K562 treated with DMSO at 1 percent for 24 hours (cell line): Measurements from ENCODE around the gene SNAI3. TPM values are rescaled to one million over a fixed set of nuclear protein-coding genes. Genes with fewer than 3 reads are reported as not detected.

Source experiments
- total RNA-seq: library from RNA; unstranded; fragments of 300-600 nt; gene quantifications from 2 replicates; pipeline ENCODE4 v1.2.3, GENCODE V29; 2022; ENCODE audit warnings: low read depth; ENCODE audit not compliant: insufficient read depth

SNAI3 gene
- total RNA-seq, result 3.4 and 3.6 TPM in 2 replicates

GRCh38 chr16:88686439-88687253, at the start of gene SNAI3:
TSS of gene SNAI3 (minus strand) at chr16:88686507. CDS start at chr16:88686406, 101 bp downstream.

GRCh38 chr16:88706229-88706964, 20.1 kb upstream of the SNAI3 start, which contains the start of the genes CTU2 and RNF166:
TSS of gene CTU2 (plus strand) at chr16:88706503. CDS start at chr16:88706531, 28 bp downstream.
TSS of gene RNF166 (minus strand) at chr16:88706408. CDS start at chr16:88706325, 83 bp downstream.

GRCh38 chr16:88662843-88663606, 23.3 kb downstream of the SNAI3 start, which contains the start of gene MVD:
TSS of gene MVD (minus strand) at chr16:88663091. CDS start at chr16:88663080, 11 bp downstream.

GRCh38 chr16:88650749-88651275, 35.5 kb downstream of the SNAI3 start, which contains the start of gene CYBA:
TSS of gene CYBA (minus strand) at chr16:88651053. CDS start at chr16:88651013, 40 bp downstream.

GRCh38 chr16:88638323-88639230, 47.7 kb downstream of the SNAI3 start, which contains the start of gene IL17C:
TSS of gene IL17C (plus strand) at chr16:88638572. CDS start at chr16:88638642, 70 bp downstream.

Other genes with a start within 250 kb of the SNAI3 start
- 10.0 and 11.2 TPM in 2 replicates for gene ZFPM1, start 233.2 kb downstream of the SNAI3 start, total RNA-seq
- gene ZC3H18, start 116.1 kb downstream of the SNAI3 start, total RNA-seq, result 73.5 and 75.3 TPM in 2 replicates
- not detected in 2 replicates for gene IL17C, start 47.9 kb downstream of the SNAI3 start, total RNA-seq
- gene CYBA, start 35.5 kb downstream of the SNAI3 start, total RNA-seq, result 743 and 802 TPM in 2 replicates
- 131 and 151 TPM in 2 replicates for gene MVD, start 23.4 kb downstream of the SNAI3 start, total RNA-seq
- gene RNF166, start 19.9 kb upstream of the SNAI3 start, total RNA-seq, result 67.0 and 75.1 TPM in 2 replicates
- gene CTU2, start 20.0 kb upstream of the SNAI3 start, total RNA-seq, result 31.7 and 41.7 TPM in 2 replicates
- gene PIEZO1, start 98.7 kb upstream of the SNAI3 start, total RNA-seq, result 248 and 280 TPM in 2 replicates
- gene CDT1, start 117.3 kb upstream of the SNAI3 start, total RNA-seq, result 241 and 305 TPM in 2 replicates
- 205 and 275 TPM in 2 replicates for gene APRT, start 125.4 kb upstream of the SNAI3 start, total RNA-seq
- 14.2 and 16.1 TPM in 2 replicates for gene GALNS, start 170.4 kb upstream of the SNAI3 start, total RNA-seq
- gene TRAPPC2L, start 170.6 kb upstream of the SNAI3 start, total RNA-seq, result 54.7 and 72.0 TPM in 2 replicates
- gene PABPN1L, start 180.2 kb upstream of the SNAI3 start, total RNA-seq, result 0.70 TPM in 1 of 2 replicates, not detected in the other